NCI-H1105 treated with DMSO at 0.1 percent for 48 hours (cell line): ENCODE data around the gene ZDHHC18.
"Not testable (repeated sequence)": the region's sequence is repeated elsewhere in the genome, so short reads cannot be mapped to it uniquely, and the experiment has no call there.

Experiments
- DNase-seq: peaks from one replicate; lab custom pipeline; 2025; lab: John Stamatoyannopoulos, UW

Gene ZDHHC18

DNA sequence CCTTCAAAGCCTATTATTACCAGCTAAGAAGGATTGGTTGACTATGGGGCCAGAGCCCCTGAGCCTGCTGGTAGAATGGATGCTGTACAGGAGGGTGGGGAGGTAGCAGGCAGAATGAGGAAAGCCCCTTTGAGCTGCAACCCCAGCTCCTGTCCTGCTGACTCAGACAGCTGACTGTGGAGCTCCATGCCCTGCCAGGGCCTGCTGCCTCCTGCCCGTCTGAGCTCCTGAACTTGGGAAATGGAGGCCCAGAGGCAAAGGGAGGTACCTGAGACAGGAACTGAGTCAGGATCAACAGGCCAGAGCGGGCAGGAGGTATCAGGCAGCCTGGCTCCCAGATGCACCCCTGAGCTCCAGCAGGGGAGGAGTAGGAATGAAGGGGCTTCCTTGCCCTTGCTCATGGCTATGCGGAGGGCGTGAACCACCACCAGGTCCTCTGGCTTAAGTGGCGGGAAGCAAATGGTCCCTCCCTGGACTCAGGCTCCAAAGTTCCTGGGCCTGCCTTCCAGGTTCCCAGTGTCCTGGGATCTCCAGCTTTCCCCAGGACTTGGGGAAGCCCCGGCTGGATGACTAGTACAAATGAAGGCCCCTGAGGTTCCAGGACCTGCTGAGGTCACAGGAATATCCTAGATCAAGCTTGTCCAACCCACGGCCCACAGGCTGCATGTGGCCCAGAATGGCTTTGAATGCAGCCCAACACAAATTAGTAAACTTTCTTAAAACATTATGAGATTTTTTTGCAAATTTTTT lies 32.6 kb downstream of the ZDHHC18 start:
- no peak for DNase-seq

DNA sequence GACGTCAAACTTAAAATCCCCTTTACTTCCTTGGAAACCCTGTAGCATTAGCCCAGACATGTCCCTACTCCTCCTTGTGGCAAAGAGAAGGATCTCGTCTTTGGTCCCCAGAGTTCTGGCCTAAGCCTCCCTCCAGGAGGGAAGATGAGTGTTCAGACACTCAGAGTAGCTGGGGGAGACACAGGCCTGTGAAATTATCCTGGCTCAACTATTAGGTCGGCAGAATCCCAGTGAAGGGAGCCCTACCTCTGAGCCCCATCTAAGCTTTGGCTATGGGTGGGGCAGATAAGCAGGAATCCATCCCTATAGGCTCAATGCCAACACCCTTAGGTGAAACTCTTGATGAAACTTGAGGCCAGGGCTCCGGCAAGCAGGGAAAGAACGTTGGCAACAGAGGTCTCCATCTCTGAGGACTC lies 34.8 kb downstream of the ZDHHC18 start:
- DNase-seq, result no peak

DNA sequence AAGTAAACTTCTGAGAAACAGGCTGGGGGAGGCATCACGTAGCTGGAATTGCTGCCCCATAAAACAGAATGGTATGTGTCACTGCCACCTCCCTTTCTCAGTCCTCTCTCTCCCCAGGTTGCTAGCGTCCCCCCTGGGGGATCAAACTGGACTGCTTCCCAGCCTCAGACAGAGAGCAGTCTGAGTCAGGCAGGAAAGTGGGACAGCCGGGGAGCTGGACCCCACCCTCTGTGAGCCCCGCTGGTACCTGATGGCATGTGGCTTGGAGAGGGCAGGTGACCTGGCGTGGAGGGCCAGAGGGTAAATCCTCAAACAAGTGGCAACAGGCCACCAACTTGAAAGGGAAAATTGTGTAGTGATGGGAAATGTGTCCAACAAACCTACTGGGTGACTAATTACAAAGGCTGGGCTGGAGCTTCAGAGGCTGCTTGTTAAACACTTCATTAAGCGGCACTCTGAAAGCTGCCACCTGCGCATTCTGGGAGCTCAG lies 35.4 kb downstream of the ZDHHC18 start:
- peak; percentile 12 for DNase-seq

DNA sequence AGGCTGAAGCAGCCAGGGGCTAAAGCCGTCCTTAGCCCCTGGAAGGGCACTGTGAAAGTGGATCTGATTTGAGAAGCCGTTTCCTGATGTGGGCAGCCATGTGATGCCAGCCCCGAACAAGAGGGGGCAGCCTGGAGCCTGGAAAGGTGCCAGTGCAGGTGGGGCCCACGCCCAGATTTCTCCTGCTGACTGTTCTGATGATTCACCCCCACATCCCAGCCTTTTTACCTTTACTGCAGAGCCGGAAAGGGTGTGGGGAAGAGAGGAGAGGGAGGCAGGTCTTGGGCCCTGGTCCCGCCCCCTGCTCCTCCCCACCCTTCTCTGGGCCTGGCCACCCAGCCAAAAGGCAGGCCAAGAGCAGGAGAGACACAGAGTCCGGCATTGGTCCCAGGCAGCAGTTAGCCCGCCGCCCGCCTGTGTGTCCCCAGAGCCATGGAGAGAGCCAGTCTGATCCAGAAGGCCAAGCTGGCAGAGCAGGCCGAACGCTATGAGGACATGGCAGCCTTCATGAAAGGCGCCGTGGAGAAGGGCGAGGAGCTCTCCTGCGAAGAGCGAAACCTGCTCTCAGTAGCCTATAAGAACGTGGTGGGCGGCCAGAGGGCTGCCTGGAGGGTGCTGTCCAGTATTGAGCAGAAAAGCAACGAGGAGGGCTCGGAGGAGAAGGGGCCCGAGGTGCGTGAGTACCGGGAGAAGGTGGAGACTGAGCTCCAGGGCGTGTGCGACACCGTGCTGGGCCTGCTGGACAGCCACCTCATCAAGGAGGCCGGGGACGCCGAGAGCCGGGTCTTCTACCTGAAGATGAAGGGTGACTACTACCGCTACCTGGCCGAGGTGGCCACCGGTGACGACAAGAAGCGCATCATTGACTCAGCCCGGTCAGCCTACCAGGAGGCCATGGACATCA lies 36.5 kb downstream of the ZDHHC18 start, which contains the start of gene SFN:
Gene SFN (plus strand): TSS at position 369 of the 904 bp plus-strand sequence. CDS start 64 bp downstream, at position 433.
- DNase-seq, result peak; percentile 64

DNA sequence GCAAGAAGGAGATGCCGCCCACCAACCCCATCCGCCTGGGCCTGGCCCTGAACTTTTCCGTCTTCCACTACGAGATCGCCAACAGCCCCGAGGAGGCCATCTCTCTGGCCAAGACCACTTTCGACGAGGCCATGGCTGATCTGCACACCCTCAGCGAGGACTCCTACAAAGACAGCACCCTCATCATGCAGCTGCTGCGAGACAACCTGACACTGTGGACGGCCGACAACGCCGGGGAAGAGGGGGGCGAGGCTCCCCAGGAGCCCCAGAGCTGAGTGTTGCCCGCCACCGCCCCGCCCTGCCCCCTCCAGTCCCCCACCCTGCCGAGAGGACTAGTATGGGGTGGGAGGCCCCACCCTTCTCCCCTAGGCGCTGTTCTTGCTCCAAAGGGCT lies 37.2 kb downstream of the ZDHHC18 start:
- DNase-seq, result no peak

DNA sequence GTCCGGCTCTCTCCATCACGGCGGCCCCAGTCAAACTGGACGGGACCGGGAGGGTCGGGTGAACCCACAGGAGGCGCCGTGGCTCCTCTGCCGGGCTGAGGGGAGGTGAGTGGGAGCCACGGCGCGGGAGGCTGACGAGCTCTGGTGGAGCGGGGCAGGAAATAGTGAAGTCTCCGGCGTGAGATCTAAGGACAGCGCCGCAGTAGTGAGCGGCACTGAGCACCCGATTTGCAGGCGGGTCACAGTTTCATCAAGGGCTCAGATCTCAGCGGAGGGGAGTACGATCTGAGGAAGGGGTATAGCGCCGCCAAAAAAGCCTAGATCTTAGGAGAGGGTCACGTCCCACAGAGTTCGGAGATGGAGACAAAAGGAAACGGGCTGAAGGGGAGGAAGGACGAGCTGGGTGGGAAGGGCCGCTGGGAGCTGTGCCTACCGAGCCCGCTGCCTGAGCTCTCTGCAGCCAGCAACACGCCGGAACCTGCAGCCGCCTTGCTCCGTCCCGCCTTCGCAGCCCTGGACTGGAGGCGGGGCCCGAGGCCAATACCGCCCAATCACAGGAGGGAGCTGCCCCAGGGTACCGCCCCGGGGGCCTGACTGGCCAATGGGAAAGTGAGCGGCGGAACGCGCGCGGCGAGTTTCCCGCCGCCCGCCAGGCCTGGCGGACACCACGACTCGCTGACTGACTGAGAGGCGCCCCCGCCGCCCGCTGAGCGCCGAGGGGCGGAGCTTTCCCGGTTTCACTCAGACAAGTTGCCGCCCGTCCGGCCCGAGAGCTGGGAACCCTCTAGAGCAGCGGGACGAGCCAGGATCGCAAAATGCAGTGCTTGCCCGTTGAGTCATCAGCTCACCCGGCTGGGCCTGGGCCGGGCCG lies 38.4 kb downstream of the ZDHHC18 start:
- peak; percentile 97 for DNase-seq

DNA sequence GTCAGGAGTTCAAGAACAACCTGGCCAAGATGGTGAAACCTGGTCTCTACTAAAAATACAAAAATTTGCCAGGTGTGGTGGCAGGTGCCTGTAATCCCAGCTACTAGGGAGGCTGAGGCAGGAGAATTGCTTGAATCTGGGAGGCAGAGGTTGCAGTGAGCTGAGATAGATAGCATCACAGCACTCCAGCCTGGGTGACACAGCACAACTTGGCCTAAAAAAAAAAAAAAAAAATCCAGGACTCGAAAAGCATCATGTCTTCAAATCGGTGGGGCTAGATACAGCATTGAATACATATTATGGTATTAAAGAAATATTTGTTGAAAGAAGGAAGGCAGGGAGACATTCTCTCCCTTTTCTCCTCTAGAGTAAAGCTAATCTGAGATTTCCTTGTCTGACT lies 46.6 kb downstream of the ZDHHC18 start:
- not testable (repeated sequence) for DNase-seq

DNA sequence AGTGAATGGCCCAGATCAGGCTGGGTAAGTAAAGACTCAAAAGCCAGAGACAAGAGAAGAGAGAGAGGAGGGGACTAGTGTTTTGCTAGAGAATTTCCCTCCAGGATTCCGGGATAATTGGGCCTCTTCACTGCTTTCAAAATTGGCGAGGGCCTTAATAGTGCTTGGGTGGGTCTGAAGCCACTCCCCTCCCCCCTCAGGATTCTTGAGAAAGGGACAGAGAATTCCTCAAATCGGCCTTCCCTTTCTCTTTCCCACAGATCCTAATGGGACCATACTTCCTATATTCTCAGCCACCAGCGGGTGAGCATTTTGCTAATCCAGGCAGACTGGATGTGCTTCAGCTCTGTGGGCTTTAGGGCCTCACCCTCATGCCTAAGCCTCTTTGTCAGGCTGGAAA lies 48.4 kb downstream of the ZDHHC18 start:
- DNase-seq, result no peak

DNA sequence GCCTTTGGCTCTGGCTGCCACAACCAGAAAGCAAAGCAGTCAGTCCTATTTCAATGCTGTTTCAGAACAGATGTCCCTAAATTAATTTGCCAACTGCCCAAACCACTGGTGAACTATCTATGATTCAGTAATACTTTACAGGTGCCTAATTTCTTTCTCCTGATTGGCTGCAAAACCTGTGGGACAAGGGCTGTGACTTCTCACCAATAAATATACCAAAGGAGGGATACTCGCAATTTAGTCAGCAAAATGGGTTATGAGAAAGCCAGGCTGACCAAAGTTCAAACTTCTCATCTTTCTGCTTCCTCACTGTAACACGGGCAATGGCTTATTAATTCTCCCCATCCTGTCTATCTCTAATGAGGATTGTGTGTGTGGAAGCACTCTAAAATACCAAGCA lies 50.8 kb downstream of the ZDHHC18 start:
- DNase-seq, result no peak

DNA sequence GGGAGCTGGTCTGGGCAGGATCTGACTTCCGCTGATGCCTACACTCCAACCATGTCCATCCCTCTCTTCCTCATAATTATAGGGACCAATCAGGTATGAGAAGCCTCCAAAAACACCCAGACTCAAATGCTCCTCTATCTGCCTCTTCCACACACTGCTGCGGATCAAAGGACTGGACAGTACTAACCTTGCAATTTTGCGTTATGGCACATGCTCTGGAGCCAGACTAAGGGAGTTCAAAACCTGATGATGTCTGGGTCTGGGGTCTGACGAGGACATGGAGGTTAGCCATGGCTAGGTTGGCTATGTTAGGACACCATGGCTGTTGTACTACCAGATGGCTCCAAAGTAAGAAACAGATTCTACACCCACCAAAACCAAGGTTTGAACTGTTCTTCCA lies 53.3 kb downstream of the ZDHHC18 start:
- no peak for DNase-seq

DNA sequence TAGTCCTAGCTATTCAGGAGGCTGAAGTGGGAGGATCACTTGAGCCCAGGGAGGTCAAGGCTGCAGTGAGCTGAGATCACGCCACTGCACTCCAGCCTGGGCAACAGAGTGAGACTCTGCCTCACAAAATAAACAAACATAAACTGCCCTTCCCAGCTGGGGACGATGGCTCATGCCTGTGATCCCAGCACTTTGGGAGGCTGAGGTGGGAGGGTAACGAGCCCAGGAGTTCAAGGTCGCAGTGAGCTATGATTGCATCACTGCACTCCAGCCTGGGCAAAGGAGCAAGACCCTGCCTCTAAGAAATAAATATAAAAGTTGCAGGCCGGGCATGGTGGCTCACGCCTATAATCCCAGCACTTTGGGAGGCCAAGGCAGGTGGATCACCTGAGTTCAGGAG lies 55.1 kb downstream of the ZDHHC18 start:
- not testable (repeated sequence) for DNase-seq

DNA sequence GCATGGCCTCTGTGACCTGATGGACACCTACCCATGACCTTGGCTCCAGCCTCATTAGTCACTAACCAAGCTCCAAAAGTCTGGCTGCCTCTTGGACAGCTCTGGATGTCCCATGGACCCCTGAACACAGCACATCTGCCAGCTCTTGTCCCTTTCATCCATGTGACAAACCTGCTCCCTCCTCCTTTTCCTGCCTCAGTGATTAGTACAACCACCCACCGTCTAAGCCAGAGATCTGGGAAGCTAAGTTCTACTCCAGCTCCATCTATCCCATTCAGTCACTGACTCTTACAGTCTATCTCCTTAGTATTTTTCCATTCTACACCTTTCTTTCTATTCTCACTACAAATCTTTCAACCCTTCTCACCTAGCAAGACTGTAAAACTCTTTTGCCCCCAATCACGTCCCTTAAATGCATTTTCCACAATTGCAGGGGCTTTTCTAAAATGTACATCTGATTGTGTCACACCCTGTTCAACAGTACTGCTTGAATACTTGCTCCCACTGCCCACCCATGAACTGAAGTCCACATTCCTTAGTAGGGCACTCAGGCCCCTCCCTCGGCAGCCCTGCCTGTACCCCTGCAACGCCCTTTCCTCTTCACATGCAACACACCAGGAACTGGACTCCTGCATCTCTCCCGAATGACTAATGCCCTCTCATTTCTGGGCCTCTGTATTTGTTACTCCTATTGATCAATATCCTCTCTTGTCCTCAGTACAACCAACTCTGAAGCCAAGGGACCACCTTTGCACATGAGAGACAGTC lies 56.4 kb downstream of the ZDHHC18 start:
- DNase-seq, result no peak

DNA sequence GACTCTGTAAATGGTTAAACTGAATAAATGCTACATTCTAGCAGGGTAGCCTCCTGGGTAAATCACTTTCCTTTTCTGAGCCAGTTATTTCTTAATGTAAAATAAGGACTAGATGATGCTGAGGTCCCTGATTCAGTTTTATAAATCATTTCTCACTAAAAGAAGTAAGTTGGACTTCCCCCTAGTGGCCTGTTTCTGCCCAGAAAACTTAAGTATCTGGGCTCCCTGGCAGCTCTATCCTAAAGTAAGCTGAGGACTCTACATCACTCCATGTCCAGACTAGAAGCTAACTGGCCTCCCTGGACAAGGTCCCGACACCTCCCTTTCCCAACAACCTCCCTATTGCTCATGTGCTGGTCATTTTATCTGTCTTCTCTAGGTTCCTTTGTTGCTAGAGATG lies 60.6 kb downstream of the ZDHHC18 start:
- no peak for DNase-seq

DNA sequence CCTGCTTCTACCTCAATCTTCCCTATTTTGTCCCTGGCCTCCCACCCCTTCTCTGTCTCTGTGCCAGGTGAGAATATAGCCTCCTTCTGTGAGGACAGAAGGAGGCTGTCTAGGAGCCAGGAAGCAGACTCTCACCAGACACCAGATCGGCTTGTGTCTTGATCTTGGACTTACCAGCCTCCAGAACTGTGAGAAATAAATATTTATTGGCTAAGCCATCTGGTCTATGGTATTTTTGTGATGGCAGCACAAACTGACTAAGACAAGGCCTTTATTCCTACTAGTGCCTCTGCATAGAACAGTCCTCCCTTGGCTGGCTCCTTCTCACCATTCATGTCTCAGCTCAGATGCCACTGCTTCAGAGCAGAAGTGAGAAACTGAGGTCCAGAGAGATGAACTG lies 61.7 kb downstream of the ZDHHC18 start:
- no peak for DNase-seq

DNA sequence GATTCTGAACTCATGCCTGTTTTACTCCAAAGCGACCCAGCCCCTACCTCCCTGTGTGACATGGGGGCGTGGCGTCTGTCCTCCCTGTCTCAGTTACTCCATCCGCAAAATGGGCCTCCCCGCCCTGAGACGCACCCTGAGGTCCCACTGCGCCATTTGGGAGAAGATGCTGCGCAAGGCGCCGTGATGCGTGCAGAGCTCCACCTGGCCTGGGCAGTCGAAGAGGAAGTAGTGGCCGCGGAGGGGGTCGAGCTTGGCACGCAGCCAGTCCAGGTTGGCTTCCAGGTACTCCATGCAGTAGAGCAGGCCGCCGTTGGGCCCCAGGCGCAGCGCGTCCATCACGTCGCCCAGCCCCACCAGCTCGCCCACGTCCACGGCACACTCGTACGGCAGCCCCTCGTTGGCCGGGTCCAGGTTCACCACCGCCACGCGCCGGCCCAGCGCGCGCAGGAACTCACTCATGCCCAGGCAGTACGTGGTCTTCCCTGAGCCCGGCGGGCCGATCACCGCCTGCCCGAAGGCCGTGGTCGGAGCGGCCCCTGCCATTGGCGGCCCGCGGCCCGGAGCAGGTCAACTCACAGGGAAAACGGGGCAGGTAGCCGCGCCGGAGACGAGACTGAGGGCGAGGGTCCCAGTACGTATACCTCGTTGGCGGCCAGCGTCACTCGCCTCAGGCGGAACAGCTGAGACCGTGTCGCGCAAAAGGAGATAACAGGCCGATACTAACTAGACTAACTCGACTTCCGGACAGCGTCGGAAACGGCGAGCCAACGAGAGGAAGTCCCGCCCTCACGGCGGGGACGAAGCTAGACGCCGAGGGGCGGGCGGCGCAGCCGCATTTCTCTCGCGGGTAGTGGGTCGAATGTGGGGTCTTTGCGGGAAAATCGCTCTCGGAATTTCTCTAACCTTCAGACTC lies 63.3 kb downstream of the ZDHHC18 start, which contains the start of gene GPN2:
Gene GPN2 (minus strand): TSS at position 733 of the 916 bp plus-strand sequence. CDS start 187 bp downstream, at position 546.
- peak; percentile 81 for DNase-seq

DNA sequence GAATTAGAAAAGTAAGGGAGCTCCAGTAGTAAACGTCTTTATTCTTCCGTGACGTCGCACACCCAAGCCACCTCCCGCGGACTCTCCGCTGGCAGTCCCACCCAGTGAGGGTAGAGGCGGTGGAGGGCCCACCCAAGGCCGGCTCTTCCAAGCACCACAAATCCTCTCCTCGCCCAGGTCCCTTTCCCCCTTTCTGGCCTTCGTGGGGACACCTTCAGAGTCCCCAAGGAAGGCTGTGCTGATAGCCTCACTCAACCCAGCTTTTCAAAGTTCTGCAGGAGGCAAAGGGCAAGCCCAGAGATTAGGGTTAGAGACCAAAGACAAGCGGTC lies 63.9 kb downstream of the ZDHHC18 start:
- no peak for DNase-seq

DNA sequence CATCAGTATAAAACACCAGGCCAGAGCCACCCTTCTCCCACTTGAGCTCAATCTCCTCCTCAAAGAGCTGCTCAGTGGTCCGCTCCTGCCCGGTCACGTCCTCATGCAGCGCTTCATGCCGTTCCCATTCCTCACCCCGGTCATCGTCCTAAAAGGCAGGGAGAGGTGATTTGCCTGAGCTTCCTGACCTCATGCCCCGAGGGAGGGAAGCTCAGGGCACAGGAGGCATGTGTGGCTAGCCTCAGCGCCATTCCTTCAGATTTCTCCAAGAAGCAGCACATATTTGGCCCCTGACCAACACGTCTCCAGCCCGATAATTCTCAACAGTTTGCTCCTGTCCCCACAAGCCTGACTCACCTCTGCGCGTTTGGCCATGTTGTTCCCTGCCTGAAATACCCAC lies 67.8 kb downstream of the ZDHHC18 start:
- DNase-seq, result no peak

DNA sequence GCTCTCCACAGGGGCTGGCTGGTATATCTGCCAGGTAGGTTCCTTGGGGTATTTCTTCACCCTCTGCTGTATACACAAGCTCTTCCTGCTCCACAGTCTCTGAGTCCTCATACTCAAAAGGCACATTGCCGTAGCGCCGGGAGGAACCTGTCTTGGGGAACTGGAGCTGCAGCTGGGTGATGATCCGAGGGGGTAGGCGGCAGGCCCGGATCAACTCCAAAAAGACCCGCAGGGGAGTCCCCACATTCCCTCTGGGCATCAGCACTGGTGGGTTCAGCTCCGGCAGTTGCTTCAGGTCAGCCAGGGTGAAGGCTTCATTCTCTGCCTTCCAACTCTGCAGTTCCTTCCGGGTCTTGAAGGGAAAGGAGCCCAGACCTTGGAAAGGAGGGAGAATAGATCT lies 70.9 kb downstream of the ZDHHC18 start:
- no peak for DNase-seq

DNA sequence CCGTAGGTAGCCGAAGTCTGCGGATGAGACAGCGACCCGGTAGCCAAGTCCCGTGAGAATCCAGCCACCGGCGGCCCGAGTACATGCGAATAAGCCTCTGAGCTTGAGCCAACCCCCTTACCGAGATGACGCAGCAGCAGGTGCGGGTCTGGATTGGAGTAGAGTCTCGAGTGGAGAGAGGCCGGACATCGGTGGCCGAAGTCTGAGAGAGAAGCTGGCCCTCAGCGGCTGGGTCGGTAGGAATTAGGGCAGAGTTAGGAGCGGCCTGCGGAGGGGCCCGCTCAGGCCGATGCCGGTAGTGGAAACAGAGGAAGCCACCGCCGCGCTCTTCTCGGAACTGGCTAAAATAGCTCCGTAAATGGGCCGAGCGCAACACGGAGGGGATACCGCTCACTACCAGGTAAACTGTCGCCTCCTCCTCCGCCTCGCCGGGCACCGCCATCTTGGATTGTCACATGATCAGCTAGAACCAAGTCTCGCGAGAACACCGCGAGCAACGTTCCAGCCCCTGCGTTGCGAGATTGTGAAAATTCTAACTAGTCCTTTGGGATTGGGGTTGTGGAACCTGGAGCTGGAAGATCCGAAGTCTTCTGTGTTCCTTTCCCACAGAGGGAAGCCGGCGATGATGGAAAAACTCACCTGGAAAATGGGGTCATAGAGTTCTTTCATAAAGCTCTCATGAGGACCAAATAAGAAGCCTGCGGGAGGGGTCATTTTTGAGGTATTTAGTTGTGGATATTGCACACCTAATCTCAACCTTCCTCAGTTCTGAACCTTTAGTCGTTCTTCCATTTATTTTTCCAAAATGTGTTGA lies 73.7 kb downstream of the ZDHHC18 start, which contains the start of gene GPATCH3:
Gene GPATCH3 (minus strand): TSS at position 467 of the 814 bp plus-strand sequence. CDS start 25 bp downstream, at position 442.
- DNase-seq, result peak; percentile 95
